DMS114 treated with DMSO at 0.1 percent for 48 hours (cell line): ENCODE results near the gene GPALPP1.
A peak's percentile ranks its signal among the peaks of the same experiment; 100 is the strongest.
"Not testable (repeated sequence)": the region's sequence is repeated elsewhere in the genome, so short reads cannot be mapped to it uniquely, and the experiment has no call there.

Experiments used
- DNase-seq: peaks from one replicate; lab custom pipeline; 2025; ENCODE audit not compliant: unreplicated experiment; lab: John Stamatoyannopoulos, UW

GPALPP1 gene, protein sequence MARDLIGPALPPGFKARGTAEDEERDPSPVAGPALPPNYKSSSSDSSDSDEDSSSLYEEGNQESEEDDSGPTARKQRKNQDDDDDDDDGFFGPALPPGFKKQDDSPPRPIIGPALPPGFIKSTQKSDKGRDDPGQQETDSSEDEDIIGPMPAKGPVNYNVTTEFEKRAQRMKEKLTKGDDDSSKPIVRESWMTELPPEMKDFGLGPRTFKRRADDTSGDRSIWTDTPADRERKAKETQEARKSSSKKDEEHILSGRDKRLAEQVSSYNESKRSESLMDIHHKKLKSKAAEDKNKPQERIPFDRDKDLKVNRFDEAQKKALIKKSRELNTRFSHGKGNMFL

DNA sequence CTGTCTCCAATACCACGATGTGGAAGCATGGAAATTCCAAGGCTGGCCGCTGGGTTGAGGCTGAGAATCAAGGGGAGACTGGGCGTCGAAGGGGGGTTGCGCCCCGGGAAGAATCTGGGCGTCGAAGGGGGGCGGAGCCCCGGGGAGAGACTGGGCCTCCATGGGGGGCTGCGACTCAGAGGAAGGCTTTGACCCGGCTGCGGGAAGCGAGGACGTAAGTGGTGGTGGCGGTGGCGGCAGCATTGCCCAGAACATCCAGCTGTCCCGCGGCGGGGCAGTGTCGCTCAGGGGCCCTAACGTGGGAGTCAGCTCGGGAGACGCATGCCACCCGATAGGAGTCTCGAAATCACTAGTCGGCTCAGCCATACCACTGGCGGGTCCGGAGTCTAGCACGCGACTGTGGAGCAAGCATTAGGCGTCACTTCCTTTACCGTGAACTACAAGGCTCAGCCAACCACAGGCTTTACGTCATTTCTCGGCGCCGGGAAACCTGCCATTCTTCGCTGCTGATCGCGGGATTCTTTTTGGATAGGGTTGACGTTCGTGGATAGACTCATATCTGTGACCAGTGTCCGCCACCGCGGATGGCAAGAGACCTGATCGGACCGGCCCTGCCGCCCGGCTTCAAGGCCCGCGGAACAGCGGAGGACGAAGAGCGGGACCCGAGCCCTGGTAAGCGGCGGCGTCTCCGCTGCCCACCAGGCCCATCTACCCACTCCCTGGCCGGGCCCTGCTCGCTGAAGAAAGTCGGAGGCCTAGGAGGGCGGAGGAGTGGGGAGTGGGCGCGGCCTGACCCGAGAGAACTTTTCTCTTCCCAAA, at the start of gene GPALPP1, which contains the start of gene NUFIP1:
Gene GPALPP1, plus strand, starts transcription at position 468 of the 819 bp plus-strand sequence. Its CDS starts 117 bp downstream, at position 585.
Gene NUFIP1, minus strand, starts transcription at position 401 of the 819 bp plus-strand sequence. Its CDS starts 35 bp downstream, at position 366.
- DNase-seq = peak; percentile 91

DNA sequence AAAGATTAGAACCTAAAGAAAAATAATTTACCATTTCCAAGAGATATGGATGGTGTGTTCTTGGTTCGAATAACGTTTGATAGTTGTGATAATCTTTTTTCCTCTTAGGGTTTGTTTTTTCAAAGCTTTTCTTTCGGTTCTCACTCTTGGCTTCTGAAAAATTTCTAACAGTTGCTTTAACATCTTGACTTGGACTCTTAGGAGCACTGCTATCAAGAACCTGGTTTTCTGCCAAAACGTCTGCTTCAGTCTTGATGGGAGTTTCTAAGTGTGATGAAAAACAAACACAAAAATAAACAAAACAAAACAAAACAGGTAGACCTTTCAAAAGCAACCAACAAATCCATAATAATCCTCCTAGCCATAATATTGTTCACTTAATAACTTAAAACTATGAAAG, 45.9 kb upstream of the GPALPP1 start:
- not testable (repeated sequence) for DNase-seq

- DNase-seq = no peak
Observed at GRCh38 chr13:44951184-44951583, 38.2 kb upstream of the GPALPP1 start.

DNA sequence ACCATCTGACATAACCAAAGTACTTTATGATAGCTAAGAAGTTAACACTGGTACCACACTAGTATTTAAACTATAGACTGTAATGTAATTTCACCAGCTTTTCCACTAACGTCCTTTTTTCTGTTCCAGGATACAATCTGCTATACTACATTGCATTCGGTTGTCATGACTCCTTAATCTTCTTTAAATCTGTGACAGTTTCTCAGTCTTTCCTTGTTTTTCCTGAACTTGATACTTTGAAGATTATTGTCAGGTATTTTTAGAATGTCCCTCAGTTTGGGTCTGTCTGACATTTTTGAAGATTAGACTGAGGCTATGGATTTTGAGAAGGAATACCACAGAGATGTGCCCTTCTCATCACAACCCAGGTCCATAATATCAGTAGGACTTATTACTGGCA, 36.7 kb upstream of the GPALPP1 start:
- no peak for DNase-seq

GRCh38 chr13:44954224-44954623, 35.1 kb upstream of the GPALPP1 start:
- DNase-seq = no peak

DNA sequence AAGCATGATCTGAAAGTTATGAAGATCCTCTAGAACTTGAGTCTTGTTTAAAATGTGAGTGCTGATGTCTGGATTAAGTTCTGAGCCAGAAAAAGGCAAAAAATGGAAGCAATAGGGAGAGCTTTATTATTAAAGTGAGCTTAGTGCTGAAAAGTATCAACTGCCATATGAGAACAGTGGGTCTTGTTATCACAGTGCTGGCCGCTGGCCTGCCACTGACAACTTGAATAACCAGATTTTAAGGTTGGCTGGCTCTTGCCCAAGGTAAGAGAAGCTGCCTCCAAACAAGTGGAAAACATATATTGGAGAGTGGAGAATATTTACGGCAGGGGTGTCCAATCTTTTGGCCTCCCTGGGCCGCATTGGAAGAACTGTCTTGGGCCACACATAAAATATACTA, 33.9 kb upstream of the GPALPP1 start:
- DNase-seq = no peak

GRCh38 chr13:44961997-44962396, 27.3 kb upstream of the GPALPP1 start:
- no peak for DNase-seq

GRCh38 chr13:44967704-44968433, 21.5 kb upstream of the GPALPP1 start:
- DNase-seq = no peak

GRCh38 chr13:44968434-44968815, 20.9 kb upstream of the GPALPP1 start:
- DNase-seq = no peak

GRCh38 chr13:44969551-44970484, 19.5 kb upstream of the GPALPP1 start:
- peak; percentile 45 for DNase-seq

GRCh38 chr13:44971656-44972595, 17.4 kb upstream of the GPALPP1 start:
- no peak for DNase-seq

- no peak for DNase-seq
Observed at GRCh38 chr13:44972956-44973581, 16.3 kb upstream of the GPALPP1 start.

DNA sequence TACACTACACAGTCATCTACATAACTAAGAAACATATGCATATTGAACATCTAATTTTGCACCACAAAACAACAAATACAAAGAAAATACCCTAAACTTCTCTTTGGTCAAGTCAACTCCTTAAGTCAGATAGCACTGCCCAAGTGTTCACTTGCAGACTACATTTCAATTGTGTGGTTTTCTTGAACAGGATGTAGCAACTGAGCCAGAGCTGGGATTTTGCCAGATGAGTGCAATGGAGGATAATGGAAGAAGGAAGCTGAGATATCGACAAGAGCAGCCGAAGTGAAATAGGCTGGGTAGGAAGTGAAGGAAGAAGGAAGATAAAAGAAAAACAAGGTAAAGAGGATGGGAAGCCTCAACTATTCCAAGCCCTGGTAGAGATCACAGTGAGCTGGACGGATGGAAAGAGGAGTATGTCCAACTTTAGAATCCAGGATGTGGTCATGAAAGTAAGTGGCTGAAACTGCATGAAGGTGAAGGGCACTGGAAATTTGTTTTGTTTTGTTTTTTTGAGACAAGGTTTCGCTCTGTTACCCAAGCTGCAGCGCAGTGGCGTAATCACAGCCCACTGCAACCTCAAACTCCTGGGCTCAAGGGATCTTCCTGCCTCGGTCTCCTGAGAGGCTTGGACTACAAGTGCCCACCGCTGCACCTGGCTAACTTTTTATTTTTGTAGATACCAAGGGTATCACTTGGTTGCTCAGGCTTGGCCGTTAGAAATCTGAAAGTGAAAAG, 15.1 kb upstream of the GPALPP1 start:
- DNase-seq = no peak

GRCh38 chr13:44976196-44976595, 13.1 kb upstream of the GPALPP1 start:
- DNase-seq = no peak

- DNase-seq = no peak
Observed at GRCh38 chr13:44976949-44977583, 12.3 kb upstream of the GPALPP1 start.

DNA sequence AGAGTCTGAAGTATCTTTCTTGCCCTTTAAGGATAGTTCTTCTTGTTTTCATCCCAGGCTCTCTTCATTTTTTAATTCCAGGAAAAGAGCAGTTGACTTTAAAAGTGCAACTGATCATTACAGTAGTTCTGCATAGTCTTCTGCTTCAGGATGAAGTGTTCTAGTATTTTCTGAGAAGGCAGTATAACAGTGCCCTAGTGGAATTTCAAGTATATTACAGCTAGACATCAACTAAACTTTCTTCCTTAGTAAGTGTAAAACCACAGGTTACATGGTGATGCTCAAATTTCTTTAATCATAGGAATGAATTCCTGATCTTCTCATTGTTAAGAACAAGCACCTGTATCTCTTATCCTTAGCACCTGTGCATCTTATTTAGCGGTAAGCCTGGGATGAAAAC, 11.0 kb upstream of the GPALPP1 start:
- no peak for DNase-seq

GRCh38 chr13:44989941-44990340, 603 bp downstream of the GPALPP1 start:
- no peak for DNase-seq

DNA sequence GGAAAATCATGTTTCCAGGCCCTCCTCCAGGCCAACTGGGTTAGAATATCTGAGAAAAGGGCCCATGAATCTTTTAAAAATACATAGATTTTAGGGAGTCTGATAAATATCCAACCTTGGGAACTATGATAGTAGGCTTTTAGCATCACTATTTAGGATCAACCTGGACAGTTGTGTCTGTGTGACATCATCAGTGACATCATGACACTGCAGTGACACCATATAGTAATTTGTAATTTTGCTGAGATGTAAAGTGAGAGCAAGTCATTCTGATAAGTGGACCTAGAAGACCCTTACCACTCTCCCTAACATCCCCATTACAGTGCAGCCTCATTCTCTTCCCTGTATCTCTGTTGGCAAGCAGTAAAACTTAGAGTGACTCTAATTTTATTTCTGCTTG, 14.1 kb downstream of the GPALPP1 start:
- no peak for DNase-seq
